Measurements from ENCODE around the gene TIGAR. TPM values are rescaled to one million over a fixed set of nuclear protein-coding genes. Genes with fewer than 3 reads are reported as not detected.
A peak's percentile ranks its signal among the peaks of the same experiment; 100 is the strongest.

The TIGAR gene
- total RNA-seq, 3 donors from 2014 or later = 11.4 to 17.0 (median 11.6) TPM

DNA sequence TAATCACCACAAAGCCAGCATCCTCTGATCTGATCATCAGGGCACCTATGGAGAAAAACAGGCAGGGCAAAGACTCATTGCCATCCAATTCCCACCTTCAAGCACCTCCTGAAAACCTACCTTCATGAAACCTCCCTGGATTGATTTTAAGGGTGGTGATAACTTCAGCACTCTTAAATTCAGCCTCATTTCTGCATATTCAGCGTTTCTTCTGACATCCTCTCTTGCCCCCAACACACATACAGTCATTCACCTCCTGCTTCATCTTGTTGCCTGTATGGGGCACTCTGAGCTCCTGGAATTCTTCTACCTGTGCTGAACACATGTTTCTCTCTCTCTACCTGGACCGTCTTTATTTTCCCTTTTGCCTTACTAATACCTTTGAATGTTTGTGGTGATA is 51.6 kb downstream of the TIGAR start:
- intact Hi-C loops (cut with DNase I, micrococcal nuclease) = no loop called here
- ATAC-seq = no peak
- H3K4me1 ChIP-seq (ENCODE audit: low read depth) = no peaks in the 10 kb centered on the region
- no peaks in the 10 kb centered on the region for H3K36me3 ChIP-seq (ENCODE audit: low read depth)
- no peaks in the 10 kb centered on the region for H3K9me3 ChIP-seq
- no peak overlapping the region for H3K4me3 ChIP-seq
- TF ChIP-seq, protein P1, sequence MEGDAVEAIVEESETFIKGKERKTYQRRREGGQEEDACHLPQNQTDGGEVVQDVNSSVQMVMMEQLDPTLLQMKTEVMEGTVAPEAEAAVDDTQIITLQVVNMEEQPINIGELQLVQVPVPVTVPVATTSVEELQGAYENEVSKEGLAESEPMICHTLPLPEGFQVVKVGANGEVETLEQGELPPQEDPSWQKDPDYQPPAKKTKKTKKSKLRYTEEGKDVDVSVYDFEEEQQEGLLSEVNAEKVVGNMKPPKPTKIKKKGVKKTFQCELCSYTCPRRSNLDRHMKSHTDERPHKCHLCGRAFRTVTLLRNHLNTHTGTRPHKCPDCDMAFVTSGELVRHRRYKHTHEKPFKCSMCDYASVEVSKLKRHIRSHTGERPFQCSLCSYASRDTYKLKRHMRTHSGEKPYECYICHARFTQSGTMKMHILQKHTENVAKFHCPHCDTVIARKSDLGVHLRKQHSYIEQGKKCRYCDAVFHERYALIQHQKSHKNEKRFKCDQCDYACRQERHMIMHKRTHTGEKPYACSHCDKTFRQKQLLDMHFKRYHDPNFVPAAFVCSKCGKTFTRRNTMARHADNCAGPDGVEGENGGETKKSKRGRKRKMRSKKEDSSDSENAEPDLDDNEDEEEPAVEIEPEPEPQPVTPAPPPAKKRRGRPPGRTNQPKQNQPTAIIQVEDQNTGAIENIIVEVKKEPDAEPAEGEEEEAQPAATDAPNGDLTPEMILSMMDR (IDR thresholded peaks at IDR 0.05) = no peak
- no peak for DNase-seq

DNA sequence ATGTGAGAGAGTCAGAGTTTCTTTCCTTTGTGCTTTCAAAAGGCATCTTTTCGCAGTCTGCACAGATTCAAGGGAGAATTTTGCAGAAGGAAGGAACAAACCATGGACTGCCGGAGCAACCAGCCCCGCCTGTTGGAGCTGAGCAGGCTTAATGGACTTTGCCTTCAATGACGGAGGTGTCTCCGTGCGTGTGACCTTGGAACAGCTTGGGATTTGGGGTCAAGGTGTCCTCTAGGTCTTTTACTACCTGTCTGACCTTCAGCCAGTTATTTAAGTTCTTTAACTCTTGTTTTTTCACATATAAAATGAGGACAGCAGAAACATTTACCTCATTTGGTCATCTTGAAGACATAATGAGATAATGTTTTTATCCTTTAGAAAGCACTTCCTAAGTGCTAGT is 54.4 kb downstream of the TIGAR start:
- ATAC-seq (no peak), DNase-seq (no peak)
- Histone ChIP-seq H3K4me1 (ENCODE audit: low read depth) (no peaks in the 10 kb centered on the region), H3K9me3 (no peaks in the 10 kb centered on the region), H3K4me3 (no peak overlapping the region), H3K36me3 (ENCODE audit: low read depth) (no peaks in the 10 kb centered on the region)
- intact Hi-C loops (cut with DNase I, micrococcal nuclease) = no loop called here
- TF ChIP-seq, protein P1 (IDR thresholded peaks at IDR 0.05) = no peak

DNA sequence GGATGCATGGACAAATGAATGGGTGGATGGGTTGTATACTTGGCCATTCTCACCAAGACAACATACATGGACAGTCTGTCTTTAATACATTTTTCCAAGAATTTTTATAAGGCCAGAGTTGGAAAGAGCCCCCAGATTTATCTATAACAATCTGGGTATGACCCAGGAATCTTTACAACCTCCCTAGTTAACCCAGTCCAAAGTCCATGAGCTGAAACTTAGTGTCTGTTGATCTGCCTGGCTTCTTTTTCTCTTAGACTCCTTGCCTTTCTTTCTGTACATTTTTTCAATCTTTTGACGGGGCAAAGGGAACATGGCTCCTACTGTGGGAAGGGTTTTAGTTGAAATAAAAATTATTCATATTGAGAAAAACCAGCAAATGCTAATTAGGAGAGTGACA is 57.8 kb downstream of the TIGAR start:
- TF ChIP-seq, protein P1 (IDR thresholded peaks at IDR 0.05) = no peak
- no peak for ATAC-seq
- intact Hi-C loops (cut with DNase I, micrococcal nuclease) = no loop called here
- DNase-seq = no peak
- no peak overlapping the region for H3K4me3 ChIP-seq
- no peaks in the 10 kb centered on the region for H3K36me3 ChIP-seq (ENCODE audit: low read depth)
- H3K9me3 ChIP-seq = no peaks in the 10 kb centered on the region
- no peaks in the 10 kb centered on the region for H3K4me1 ChIP-seq (ENCODE audit: low read depth)

DNA sequence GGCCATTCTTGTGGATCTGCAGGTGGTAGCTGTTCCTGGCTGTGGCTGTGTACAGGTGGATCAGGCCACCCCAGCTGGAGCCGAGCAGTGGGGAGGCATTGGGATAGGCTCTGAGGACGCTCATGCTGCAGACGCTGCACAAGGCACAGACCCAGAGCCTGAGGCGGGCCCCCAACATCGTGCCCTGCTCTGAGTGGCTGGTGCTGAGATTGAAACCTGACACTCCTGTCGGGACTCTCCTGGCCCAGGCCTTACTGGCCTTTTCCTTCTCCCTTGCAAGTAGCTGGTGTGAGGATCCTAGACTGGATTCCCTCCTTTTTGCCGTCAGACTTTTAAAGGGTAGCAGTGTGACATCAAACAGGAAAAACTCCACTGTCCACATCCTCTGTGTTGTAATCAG is 58.4 kb downstream of the TIGAR start, which contains the start of gene FGF23:
FGF23 (minus strand) TSS at position 308 of the 400 bp plus-strand sequence; CDS start at position 178, 130 bp downstream.
- TF ChIP-seq, protein P1 (IDR thresholded peaks at IDR 0.05) = no peak
- Histone ChIP-seq H3K4me1 (ENCODE audit: low read depth) (no peaks in the 10 kb centered on the region), H3K36me3 (ENCODE audit: low read depth) (no peaks in the 10 kb centered on the region), H3K4me3 (no peak within 1 kb of the TSS), H3K9me3 (no peaks in the 10 kb centered on the region)
- intact Hi-C loops (cut with DNase I, micrococcal nuclease) = no loop called here
- ATAC-seq (peak; percentile 24), DNase-seq (no peak)

DNA sequence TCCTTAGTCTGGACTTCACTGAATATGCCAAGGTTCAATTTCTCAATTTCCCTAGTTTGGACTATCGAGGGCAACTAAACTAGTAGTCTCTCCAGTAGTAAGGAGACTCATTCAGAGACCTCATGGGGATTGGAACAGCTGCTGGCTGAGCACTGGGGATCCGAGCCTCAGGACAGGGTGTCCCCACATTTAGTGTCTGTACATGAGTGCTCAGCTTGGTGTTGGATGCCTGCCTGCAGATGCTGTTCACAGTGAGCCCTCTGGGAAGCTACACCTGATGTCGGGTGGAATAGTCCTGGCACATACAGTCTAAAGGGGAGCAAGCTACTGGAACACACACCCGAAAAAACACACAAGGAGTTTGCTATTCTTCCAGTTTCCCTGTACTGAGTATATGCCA is 59.3 kb downstream of the TIGAR start:
- ATAC-seq = no peak

More for the DNA sequence above, 59.3 kb downstream of the TIGAR start:
- DNase-seq = no peak
- TF ChIP-seq, protein P1 (IDR thresholded peaks at IDR 0.05) = no peak
- no peak overlapping the region for H3K4me3 ChIP-seq
- H3K9me3 ChIP-seq = no peaks in the 10 kb centered on the region
- intact Hi-C loops (cut with DNase I, micrococcal nuclease) = no loop called here
- H3K4me1 ChIP-seq (ENCODE audit: low read depth) = no peaks in the 10 kb centered on the region
- H3K36me3 ChIP-seq (ENCODE audit: low read depth) = no peaks in the 10 kb centered on the region
